Measurements from ENCODE around the gene PIAS4. TPM values are rescaled to one million over a fixed set of nuclear protein-coding genes. Genes with fewer than 3 reads are reported as not detected.

Gene PIAS4
- total RNA-seq, 1 experiment from 2014 or later = 45.7 TPM

- ChIA-PET POLR2A (interaction anchor here (0.6 kb wide), 1 partner anchor 10 kb away, joined by 4 read pairs; no protein-coding TSS in a partner anchor), CTCF (interaction anchor here (0.7 kb wide), 1 partner anchor 441 kb away, joined by 3 read pairs; no protein-coding TSS in a partner anchor)
- no peaks in the 10 kb centered on the region for H3K9me3 ChIP-seq
- DNase-seq = peak; percentile 74 to 81
- no TSS peak for BruUV-seq (replicated peaks)
- no peak overlapping the region; the same call in 1 of the 2 replicates for H3K4me3 ChIP-seq (ENCODE audit: low read depth, low read length)
- intact Hi-C loops (cut with micrococcal nuclease; ENCODE audit: unreplicated experiment) = no loop called here
- Mint-ChIP-seq H3K27ac (ENCODE audit: unreplicated experiment) (peak overlapping the region; percentile 84), H3K9me3 (ENCODE audit: unreplicated experiment) (no peaks in the 10 kb centered on the region), H3K4me3 (ENCODE audit: unreplicated experiment) (no peak overlapping the region), H3K4me1 (ENCODE audit: low read depth, unreplicated experiment) (no peaks in the 10 kb centered on the region), H3K36me3 (ENCODE audit: insufficient read depth, unreplicated experiment) (peaks cover 39% of the 10 kb centered on the region), H3K27me3 (ENCODE audit: insufficient read depth, unreplicated experiment) (no peaks in the 10 kb centered on the region)
- no peaks in the 10 kb centered on the region for H3K36me3 ChIP-seq (ENCODE audit: control insufficient read depth, insufficient read depth, low read length)
- TF ChIP-seq, protein P1, sequence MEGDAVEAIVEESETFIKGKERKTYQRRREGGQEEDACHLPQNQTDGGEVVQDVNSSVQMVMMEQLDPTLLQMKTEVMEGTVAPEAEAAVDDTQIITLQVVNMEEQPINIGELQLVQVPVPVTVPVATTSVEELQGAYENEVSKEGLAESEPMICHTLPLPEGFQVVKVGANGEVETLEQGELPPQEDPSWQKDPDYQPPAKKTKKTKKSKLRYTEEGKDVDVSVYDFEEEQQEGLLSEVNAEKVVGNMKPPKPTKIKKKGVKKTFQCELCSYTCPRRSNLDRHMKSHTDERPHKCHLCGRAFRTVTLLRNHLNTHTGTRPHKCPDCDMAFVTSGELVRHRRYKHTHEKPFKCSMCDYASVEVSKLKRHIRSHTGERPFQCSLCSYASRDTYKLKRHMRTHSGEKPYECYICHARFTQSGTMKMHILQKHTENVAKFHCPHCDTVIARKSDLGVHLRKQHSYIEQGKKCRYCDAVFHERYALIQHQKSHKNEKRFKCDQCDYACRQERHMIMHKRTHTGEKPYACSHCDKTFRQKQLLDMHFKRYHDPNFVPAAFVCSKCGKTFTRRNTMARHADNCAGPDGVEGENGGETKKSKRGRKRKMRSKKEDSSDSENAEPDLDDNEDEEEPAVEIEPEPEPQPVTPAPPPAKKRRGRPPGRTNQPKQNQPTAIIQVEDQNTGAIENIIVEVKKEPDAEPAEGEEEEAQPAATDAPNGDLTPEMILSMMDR (IDR thresholded peaks at IDR 0.05; ENCODE audit: insufficient read depth in 1 of 2, low read depth in 1 of 2, low read length in 1 of 2, severe bottlenecking in 1 of 2, unreplicated experiment in 1 of 2) = no peak
- H3K4me1 ChIP-seq = peaks cover 19% of the 10 kb centered on the region
- no peaks in the 10 kb centered on the region for H3K27me3 ChIP-seq (replicated peaks; ENCODE audit: control insufficient read depth, insufficient read depth, low read length)
These were observed 76.4 kb downstream of the PIAS4 start for GRCh38 chr19:4083677-4084546.

DNA sequence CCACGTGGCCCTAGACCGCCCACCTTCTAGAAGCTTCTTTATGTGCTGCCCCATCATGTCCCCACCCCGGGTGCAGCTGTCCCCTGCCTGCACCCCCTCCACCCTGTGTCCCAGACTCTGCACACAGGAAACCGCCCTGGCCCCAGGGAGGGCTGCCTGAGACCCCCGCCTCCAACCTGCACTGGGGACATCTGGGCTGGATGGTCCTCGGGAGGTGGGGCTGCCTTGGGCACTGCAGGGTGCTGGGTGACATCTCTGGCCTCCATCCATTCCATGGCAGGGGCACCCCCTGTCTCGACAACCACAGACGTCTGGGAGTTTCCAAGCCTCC lies 77.0 kb downstream of the PIAS4 start:
- POLR2A ChIA-PET = no interaction called here
- intact Hi-C loops (cut with micrococcal nuclease; ENCODE audit: unreplicated experiment) = no loop called here
- TF ChIP-seq, protein P1 (IDR thresholded peaks at IDR 0.05; ENCODE audit: insufficient read depth in 1 of 2, low read depth in 1 of 2, low read length in 1 of 2, severe bottlenecking in 1 of 2, unreplicated experiment in 1 of 2) = no peak

DNA sequence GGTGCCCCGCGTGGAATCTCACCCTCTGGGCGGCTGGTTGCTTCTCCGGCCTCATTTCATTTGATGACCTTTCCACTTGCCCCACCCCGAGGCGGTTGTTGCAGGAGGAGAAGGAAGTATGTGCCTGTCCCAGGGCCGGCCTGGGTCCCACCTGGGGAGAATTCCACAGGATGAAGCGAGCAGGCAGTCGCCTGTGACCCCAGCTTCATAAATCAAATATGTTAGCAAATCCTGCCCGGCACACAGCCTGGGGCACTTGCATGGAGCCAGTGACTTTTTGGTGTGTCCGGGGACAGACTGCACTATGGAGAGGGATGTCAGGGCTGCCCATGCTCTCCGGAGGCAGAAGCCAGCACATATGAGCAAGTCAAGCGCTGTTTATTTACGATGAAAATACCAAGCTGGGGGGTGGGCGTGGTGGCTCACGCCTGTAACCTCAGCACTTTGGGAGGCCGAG lies 78.9 kb downstream of the PIAS4 start:
- peaks cover 19% of the 10 kb centered on the region for H3K4me1 ChIP-seq
- no peaks in the 10 kb centered on the region for H3K27me3 ChIP-seq (replicated peaks; ENCODE audit: control insufficient read depth, insufficient read depth, low read length)
- H3K4me3 ChIP-seq (ENCODE audit: low read depth, low read length) = no peak overlapping the region
- ChIA-PET CTCF (interaction anchor here (0.6 kb wide), 1 partner anchor 1262 kb away, joined by 8 read pairs; no protein-coding TSS in a partner anchor), POLR2A (interaction anchor here (0.6 kb wide), 1 partner anchor 122 kb away, joined by 8 read pairs; no protein-coding TSS in a partner anchor)
- no peaks in the 10 kb centered on the region for H3K36me3 ChIP-seq (ENCODE audit: control insufficient read depth, insufficient read depth, low read length)
- Mint-ChIP-seq H3K4me3 (ENCODE audit: unreplicated experiment) (no peak overlapping the region), H3K27me3 (ENCODE audit: insufficient read depth, unreplicated experiment) (no peaks in the 10 kb centered on the region), H3K9me3 (ENCODE audit: unreplicated experiment) (no peaks in the 10 kb centered on the region), H3K27ac (ENCODE audit: unreplicated experiment) (no peak overlapping the region), H3K36me3 (ENCODE audit: insufficient read depth, unreplicated experiment) (peaks cover 61% of the 10 kb centered on the region), H3K4me1 (ENCODE audit: low read depth, unreplicated experiment) (no peaks in the 10 kb centered on the region)
- no peaks in the 10 kb centered on the region for H3K9me3 ChIP-seq
- intact Hi-C loops (cut with micrococcal nuclease; ENCODE audit: unreplicated experiment) = no loop called here
- TF ChIP-seq, protein P1 (IDR thresholded peaks at IDR 0.05; ENCODE audit: insufficient read depth in 1 of 2, low read depth in 1 of 2, low read length in 1 of 2, severe bottlenecking in 1 of 2, unreplicated experiment in 1 of 2) = no peak
- DNase-seq = peak; percentile 41 to 83
- BruUV-seq (replicated peaks) = no TSS peak

More for the DNA sequence above, 77.0 kb downstream of the PIAS4 start:
- Mint-ChIP-seq H3K27me3 (ENCODE audit: insufficient read depth, unreplicated experiment) (no peaks in the 10 kb centered on the region), H3K4me1 (ENCODE audit: low read depth, unreplicated experiment) (no peaks in the 10 kb centered on the region), H3K36me3 (ENCODE audit: insufficient read depth, unreplicated experiment) (peaks cover 45% of the 10 kb centered on the region), H3K4me3 (ENCODE audit: unreplicated experiment) (no peak overlapping the region), H3K9me3 (ENCODE audit: unreplicated experiment) (no peaks in the 10 kb centered on the region), H3K27ac (ENCODE audit: unreplicated experiment) (peak overlapping the region; percentile 84)
- no peak overlapping the region for H3K4me3 ChIP-seq (ENCODE audit: low read depth, low read length)
- DNase-seq = no peak
- H3K27me3 ChIP-seq (replicated peaks; ENCODE audit: control insufficient read depth, insufficient read depth, low read length) = no peaks in the 10 kb centered on the region
- H3K4me1 ChIP-seq = peaks cover 19% of the 10 kb centered on the region
- CTCF ChIA-PET = no interaction called here
- BruUV-seq (replicated peaks) = no TSS peak
- H3K9me3 ChIP-seq = no peaks in the 10 kb centered on the region
- H3K36me3 ChIP-seq (ENCODE audit: control insufficient read depth, insufficient read depth, low read length) = no peaks in the 10 kb centered on the region

Measured in Caco-2 (cell line).